HG03103 (cell line): ENCODE measurements around the gene SPPL3.
"Not testable (repeated sequence)": the region's sequence is repeated elsewhere in the genome, so short reads cannot be mapped to it uniquely, and the experiment has no call there.

Source experiments
- ATAC-seq: cut with Tn5 transposase; IDR thresholded peaks from one replicate; pipeline ENCODE4 v1.9.1; 2021; ENCODE audit warnings: low read depth; ENCODE audit not compliant: unreplicated experiment

The SPPL3 gene, protein sequence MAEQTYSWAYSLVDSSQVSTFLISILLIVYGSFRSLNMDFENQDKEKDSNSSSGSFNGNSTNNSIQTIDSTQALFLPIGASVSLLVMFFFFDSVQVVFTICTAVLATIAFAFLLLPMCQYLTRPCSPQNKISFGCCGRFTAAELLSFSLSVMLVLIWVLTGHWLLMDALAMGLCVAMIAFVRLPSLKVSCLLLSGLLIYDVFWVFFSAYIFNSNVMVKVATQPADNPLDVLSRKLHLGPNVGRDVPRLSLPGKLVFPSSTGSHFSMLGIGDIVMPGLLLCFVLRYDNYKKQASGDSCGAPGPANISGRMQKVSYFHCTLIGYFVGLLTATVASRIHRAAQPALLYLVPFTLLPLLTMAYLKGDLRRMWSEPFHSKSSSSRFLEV

DNA sequence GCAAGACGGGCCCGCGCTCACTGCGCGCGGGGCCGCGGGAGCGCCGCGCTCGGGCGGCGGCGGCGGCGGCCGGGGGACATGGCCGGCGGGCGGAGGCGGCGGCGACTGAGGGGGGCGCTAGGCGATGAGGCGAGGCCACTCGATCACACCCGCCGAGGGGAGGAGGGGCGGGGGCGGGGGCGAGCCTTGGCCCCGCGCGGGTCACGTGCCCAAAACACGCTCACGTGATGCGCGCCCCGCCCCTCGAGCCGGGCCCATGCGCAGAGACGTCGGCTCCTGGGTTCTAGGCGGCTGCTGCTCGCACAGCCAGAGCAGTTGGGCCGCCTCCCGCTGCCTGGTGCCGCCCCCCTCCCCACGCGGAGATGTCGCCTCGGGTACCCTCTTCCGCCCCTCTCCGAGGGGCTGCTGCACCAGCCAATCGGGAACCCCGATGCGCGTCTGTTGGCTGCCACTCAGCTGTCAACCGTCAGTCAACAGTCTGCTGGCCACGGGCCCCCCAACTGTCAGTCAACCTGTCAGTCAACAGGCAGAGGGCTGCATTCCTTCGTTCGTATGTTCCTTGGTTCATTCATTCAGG is at the start of gene SPPL3:
Gene SPPL3 (minus strand): TSS at position 162 of the 577 bp plus-strand sequence. CDS start 491 bp downstream, outside the sequence.
- ATAC-seq = peak; percentile 62

DNA sequence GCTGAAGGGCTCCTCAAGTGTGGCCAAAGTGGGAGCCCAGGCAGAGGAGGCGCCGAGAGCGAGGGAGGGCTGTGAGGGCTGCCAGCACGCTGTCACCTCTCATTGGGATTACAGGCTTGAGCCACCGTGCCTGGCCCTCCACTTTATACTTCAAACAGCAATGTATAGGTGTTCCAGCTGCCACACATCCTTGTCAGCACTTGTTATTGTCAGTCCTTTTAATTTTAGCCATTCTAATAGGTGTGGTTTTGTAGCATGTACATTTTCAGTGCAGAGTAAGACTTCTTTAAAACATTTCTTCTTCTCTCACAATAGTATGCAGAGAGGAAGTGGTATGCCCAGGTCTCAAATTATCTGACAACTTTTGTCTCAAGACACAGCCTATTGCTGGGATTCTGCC is 46.6 kb upstream of the SPPL3 start:
- no peak for ATAC-seq

DNA sequence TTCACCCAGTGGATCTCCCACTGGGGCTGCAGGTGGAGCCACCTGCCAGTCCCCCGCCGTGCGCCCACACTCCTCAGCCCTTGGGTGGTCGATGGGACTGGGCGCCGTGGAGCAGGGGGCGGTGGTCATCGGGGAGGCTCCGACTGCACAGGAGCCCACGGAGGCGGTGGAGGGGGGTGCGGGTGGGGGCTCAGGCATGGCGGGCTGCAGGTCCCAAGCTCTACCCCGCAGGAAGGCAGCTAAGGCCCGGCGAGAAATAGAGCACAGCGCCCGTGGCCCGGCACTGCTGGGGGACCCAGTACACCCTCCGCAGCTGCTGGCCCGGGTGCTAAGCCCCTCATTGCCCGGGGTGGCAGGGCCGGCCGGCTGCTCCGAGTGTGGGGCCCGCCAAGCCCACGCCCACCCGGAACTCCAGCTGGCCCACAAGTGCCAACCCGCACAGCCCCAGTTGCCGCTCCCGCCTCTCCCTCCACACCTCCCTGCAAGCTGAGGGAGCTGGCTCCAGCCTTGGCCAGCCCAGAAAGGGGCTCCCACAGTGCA is 46.2 kb upstream of the SPPL3 start:
- ATAC-seq = not testable (repeated sequence)

DNA sequence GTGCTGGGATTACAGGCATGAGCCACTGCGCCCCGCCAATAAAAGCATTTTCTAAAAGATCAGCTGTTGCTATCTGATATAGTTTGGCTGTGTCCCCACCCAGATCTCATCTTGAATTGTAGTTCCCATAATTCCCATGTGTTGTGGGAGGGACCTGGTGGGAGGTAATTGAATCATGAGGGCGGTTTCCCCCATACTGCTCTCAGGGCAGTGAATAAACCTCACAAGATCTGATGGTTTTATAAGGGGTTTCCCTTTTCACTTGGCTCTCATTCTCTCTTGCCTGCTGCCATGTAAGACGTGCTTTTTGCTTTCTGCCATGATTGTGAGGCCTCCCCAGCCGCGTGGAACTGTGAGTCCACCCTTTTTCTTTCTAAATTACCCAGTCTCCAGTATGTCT is 41.4 kb upstream of the SPPL3 start:
- ATAC-seq = not testable (repeated sequence)

DNA sequence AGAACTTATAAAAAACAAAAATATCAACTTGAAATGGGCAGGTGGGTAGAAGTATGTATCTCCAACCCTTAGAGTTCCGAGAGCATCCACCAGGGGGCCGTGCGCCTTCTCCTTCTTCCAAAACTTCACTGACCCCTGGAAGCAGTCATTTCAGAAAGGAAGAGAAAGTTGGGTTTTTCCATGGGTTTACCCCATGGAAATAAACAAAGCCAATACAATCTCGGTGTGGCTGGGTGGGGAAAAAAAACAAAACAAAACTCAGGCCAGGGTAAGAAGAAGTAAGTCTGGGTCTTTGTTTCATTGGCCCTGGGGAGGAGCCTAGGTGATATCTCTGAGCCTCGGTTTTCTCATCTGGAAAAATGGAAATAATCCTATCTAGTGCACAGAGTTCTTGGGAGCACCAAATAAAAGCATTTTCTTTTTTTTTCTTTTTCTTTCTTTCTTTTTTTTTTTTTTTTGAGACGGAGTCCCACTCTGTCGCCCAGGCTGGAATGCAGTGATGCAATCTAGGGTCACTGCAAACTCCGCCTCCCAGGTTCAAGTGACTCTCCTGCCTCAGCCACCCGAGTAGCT is 40.6 kb upstream of the SPPL3 start:
- ATAC-seq = no peak

DNA sequence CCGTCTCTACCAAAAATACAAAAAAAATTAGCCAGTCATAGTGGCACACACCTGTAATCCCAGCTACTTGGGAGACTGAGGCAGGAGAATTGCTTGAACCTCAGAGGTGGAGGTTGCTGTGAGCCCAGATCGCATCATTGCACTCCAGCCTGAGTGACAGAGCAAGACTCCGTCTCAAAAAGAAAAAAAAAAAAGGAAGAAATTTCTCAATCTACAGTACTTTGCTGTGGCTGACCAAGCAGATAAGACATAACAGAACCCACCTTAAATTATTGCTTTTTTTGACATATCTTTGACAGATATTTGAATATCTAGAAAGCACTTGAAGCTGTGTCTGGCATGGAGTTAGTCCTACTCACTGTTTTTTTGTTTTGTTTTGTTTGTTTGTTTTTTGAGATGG is 39.3 kb upstream of the SPPL3 start:
- ATAC-seq = no peak

DNA sequence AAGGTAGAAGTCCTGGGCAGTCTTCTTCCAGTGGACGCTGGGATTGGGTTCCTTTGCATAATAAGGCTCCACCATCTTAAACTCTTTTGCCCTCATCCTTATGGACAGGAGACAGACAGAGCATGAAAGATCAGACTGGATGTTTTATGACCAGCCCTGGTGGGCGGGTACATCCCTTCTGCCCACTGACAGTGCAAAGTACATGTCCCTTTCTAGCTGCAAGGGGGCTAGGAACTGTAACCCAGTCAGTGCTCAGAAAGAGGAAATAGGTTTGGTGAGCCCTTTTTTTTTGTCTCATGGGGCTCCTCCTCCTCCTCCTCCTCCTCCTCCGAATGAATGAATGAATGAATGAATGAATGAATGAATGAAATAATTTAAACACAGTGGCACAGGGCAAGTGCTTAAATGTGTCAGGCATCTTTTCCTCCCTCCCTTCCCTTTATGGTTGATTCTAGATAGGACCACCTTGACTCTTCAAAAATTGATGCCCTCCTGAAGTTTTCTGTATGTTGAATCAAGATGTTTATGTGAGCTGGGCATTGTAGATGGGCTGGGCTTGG is 37.8 kb upstream of the SPPL3 start:
- no peak for ATAC-seq

DNA sequence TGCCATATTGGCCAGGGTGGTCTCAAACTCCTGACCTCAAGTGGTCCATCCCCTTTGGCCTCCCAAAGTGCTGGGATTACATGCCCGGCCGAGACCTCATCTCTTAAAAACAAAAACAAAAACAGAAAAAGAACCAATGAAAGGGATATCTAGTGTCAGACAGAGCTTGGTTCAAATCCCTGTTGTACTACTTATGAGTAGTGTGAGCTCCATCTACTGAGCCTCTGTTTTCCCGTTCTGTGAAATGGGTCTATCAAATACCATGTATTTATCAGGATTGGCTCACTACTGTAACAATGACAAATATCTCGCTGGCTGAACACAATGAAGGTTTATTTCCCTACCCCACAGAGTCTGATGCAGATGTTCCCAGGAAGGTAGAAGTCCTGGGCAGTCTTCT is 37.3 kb upstream of the SPPL3 start:
- no peak for ATAC-seq

DNA sequence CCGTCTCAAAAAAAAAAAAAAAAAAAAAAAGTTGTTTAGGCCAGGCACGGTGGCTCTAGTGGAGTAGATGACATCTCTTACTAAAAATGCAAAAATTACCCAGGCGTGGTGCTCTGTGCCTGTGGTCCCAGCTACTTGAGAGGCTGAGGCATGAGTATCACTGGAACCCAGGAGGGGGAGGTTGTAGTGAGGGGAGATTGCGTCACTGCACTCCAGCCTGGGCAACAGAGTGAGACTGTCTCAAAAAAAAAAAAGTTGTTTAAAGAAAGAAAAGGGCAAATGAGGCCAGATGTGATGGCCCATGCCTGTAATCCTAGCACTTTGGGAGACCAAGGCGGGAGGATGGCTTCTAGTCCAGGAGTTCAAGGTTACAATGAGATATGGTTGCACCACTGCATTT is 36.6 kb upstream of the SPPL3 start:
- no peak for ATAC-seq

DNA sequence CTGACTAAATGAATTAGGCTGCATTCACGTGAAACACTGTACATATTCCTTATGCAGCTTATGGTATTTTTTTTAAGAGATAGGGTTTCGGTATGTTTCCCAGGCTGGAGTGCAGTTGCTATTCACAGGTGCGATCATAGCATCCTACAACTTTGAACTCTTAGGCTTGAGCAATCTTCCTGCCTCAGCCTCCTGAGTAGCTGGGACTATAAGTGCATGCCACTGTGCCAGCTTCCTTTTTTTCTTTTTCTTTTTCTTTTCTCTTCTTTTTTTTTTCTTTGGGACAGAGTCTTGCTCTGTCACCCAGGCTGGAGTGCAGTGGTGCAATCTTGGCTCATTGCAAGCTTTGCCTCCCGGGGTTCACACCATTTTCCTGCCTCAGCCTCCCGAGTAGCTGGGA is 35.8 kb upstream of the SPPL3 start:
- no peak for ATAC-seq

DNA sequence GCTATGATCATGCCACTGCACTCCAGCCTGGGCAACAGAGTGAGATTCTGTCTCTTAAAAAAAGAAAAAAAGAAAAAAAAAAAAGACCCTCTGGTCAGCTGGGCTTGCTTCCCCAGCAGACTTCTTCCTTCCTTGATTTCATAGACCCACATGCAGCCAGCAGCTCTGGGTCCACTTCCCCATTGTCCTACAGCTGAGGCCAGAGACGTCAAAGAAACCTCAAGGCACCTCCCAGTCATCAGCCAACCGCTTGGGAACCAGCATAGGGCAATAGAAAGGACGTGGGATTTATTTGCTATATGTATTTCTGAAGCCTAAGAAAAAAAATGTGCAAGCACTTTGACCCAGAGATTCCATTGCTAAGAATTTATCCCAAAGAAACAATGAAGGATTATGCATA is 35.4 kb upstream of the SPPL3 start:
- ATAC-seq = no peak

DNA sequence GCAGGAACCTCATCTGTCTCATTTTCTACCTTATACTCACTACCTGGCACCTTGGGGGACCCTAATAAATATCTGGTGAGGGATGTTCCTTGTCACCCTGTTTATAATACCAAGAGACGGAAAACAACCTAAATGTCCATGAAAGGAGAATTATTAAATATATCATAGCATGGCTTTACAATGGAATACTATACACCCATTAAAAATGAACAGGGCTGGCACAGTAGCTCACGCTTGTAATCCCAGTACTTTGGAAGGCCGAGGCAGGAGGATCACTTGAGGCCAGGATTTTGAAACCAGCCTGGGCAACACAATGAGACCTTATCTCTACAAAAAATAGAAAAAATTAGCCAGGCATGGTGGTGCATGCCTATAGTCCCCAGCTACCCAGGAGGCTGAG is 34.3 kb upstream of the SPPL3 start:
- ATAC-seq = no peak

DNA sequence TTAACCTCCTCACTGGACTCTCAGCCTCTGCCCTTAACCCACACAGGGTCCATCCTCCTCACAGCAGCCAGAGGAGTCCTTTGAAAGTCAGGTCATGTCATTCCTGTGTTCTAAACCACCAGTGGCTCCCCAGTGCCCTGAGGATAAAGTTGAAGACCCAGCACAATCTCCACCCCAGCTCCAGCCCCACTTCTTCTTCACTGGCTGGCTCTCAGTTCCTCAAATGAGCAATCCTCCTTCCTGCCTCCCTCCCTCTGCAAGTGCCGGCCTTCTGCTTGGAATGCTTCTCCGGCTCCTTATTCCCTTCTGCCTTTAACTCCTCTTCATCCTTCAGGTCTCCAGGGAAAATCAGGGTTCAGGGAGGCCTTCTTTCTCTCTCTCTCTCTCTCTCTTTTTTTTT is 32.0 kb upstream of the SPPL3 start:
- no peak for ATAC-seq

DNA sequence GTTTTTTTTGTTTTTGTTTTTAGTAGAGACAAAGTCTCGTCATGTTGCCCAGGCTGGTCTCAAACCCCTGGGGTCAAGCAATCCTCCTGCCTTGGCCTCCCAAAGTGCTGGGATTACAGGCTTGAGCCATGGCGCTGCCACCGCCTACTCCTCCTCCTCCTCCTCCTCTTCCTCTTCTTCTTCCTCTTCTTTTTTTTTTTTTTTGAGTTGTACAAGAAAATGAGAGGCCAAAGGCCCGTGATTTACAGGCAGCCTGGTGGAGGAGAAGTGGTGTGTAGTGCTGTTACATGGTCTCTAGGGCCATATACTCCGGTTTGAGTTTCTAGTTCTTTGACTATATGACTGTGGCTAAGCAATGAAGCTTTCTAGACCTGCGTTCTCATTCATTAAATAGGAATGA is 29.6 kb upstream of the SPPL3 start:
- no peak for ATAC-seq

DNA sequence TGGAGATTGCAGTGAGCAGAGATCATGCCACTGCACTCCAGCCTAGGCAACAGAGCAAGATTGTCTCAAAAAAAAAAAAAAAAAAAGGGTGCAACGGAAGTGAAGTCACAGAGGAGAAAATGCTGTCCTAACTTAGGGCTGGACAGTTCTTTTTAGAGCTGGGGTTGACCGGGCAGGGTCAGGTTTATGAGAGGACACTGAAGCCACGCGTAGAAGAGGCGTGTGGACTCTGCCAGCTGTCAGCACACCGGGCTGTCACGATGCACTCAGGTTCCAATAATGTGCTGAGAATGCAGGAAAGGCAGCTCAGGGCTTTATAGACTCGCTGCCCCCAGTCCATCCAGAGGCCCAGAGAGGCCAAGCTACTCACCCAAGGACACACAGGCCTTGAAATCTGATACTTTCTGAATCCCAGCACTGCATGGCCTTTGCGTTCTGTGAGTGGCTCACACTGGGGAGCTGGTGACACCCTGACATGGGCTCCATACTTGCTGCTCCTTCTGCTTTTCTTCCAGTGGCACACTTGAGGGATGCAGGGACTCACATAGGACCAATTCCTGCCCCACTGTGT is 28.9 kb upstream of the SPPL3 start:
- ATAC-seq = no peak

DNA sequence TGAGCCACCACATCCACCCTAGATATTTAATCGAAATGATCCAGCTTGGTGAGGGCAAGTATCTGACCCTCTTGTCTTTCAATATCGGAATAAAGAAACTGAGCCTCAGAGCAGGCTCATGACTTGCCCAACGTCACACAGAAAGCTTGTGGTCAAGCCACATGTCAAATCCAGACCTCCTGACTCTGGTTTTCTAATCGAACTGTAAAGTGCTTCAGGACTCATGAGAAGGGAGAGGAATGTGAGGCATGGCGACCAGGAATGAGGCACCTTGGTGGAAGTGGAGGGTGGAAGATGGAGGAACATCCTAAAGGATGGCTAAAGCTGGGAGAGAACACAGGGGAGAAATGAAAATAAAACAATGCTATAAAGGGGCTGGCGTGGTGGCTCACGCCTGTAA is 27.9 kb upstream of the SPPL3 start:
- no peak for ATAC-seq

DNA sequence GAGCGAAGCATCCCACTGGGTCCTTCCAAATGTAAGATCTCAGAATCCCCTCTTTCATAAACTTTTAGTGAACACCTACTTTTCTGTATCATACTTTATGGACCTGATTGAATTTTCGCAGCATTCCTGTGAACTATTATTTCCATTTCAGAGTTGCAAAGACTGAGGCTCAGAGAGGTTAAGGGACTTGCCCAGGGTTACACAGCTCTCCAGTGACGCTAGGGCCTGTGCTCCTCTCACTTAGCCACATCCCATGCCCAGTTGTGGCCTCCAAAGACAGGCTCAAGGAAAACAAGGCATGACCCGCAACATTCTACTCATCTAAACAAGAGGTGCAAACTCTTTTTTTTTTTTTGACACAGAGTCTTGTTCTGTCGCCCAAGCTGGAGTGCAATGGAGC is 25.9 kb upstream of the SPPL3 start:
- no peak for ATAC-seq

DNA sequence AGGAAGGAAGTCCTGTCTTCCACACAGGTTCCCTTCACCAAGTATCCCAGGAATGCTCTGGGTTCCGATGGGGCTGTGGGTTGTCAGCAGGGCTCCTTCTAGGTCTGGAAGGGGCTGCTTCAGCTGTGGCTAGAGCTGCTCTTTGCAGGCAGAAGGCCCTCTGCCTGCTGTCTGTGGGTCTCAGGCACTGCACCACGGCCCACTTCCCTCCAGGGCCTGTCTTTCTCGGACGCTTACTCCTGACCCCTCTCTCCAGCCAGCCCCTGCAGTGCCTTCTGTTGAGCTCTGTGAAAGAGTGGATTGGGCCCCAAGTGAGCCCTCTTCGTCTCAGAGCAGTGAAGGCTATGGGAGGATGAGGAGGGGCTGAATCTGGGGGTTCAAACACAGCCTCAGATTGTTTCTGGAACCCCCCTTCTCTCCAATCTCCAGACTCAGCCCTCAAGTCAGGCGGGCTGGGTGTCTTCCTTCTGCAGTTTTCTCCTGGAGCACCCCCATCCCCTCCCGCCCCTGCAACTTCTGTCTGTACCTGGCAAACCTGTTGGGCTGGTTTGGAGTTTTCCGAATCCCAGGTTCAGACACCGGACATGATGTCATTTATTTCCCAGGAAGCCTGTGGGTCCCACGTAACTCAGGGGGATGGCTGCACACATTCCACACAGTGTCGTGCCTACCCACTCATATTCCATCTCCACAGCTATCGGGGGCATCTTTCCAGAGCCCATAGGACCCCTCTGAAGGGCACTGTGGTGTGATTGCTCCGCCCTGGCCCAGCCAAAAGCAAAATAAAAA is 24.9 kb upstream of the SPPL3 start:
- no peak for ATAC-seq

DNA sequence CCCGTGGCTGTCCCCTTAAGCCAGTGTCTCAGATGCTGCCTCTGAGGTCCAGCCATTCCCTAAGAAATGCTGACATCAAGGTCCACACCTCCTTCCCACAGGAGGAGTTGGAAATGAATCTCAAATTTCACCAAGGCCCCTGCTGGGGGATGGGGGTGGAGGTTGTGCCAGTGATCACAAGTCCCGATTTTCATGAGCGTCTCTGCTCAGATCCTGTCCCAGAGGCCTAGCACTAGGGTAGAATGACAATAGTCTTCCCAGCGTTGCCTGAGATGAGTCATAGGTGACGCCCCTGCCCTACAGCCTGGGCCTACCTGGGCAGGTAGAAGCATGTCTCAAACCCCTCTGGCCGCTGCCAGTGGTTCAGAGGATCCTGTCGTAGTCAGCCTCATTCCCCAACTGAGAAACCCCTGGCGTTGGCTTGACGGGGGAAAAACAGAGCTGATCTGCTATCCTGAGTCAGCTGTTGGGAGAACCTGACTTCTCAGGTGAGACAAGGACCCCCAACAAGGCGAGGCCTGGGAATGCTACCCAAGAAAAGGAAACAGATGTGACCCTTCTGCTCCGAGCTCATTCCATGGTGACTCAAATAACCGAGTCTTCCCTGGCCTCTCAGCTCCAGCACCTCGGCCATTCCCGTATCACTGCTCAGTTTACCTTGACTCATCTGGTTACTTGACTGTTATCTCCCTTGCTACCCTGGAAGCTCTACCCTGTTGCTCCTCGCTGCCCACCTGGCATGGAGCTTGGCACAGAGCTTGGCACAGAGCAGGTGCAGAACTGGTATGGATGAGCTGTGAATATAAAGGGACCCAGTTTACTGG is 21.8 kb upstream of the SPPL3 start:
- no peak for ATAC-seq

DNA sequence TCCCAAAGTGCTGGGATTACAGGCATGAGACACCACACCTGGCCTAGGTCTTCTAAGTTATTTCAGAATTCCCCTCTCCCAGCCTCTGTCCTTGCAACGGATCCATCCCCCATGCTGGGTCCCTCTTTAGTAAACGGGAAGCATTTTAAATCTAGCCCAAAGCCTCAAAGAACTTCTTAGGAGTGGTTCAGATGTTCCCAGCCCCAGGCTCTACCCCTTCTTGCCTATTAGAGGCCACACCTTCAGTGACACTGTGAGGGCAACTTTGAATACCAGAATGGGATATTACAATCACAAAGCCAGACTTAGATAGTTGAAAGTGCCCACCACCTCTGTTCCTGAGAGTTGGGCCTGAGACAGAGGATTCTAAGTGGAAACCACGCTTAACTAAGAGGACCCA is 18.1 kb upstream of the SPPL3 start:
- no peak for ATAC-seq
